ENCODE data around the gene MCC. TPM values are rescaled to one million over a fixed set of nuclear protein-coding genes. Genes with fewer than 3 reads are reported as not detected.

Gene MCC
- total and polyA plus RNA-seq, 2 donors (not counting 1 experiment from before 2014, with no cell fraction given): 3.2 to 41.3 TPM

DNA sequence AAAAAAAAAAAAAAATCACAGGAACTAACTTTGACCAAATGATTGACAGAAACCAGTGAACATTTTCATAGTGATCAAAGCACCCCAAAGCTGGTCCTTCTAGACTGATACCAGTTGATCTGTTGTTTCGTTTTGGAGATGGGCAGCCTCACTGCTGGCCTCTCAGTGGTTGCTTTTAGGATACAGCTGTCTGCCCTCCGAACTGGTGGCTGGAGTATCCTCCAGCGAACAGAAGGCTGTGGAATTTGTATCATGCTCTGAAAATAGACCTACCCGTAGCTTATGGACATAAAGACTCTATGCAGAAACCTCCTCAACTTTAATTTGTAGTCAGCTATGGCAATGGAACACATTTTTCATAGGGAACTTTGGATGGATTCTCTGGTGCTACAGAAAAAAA is 462.7 kb downstream of the MCC start:
- TF ChIP-seq CTCF (conservative IDR thresholded peaks at IDR 0.05 in 1 of 2, IDR thresholded peaks at IDR 0.05 in 1 of 2; ENCODE audit: low read depth in 1 of 2, low read length in 2 of 2) (no peak), EZH2 (IDR thresholded peaks at IDR 0.05; ENCODE audit: low read length, missing control alignments) (no peak)
- Histone ChIP-seq H3K4me1 (ENCODE audit: control insufficient read depth, extremely low read depth, insufficient read depth, low read length) (peaks cover 3% of the 10 kb centered on the region), H3K4me2 (ENCODE audit: extremely low read depth, insufficient read depth, low read length) (no peak overlapping the region), H2AFZ (ENCODE audit: low read length) (no peak overlapping the region), H3K9ac (ENCODE audit: insufficient read depth, low read length) (no peak overlapping the region), H4K20me1 (ENCODE audit: control insufficient read depth, extremely low read depth, insufficient read depth, low read length) (no peaks in the 10 kb centered on the region), H3K9me3 (ENCODE audit: control insufficient read depth, insufficient read depth, low read depth, low read length) (no peaks in the 10 kb centered on the region), H3K27me3 (ENCODE audit: control insufficient read depth, insufficient read depth, low read length) (no peaks in the 10 kb centered on the region), H3K79me2 (ENCODE audit: control insufficient read depth, insufficient read depth, low read length) (no peaks in the 10 kb centered on the region), H3K4me3 (replicated peaks in 1 of 4; ENCODE audit: control extremely low read depth in 1 of 4, insufficient read depth in 1 of 4, low read depth in 3 of 4, low read length in 4 of 4) (no peak overlapping the region), H3K27ac (ENCODE audit: insufficient read depth, low read length) (no peak overlapping the region), H3K36me3 (ENCODE audit: control insufficient read depth, insufficient read depth, low read length) (no peaks in the 10 kb centered on the region)
- DNase-seq (ENCODE audit: low read depth in 2 of 2): no peak

GRCh38 chr5:113024076-113024697 is 464.1 kb downstream of the MCC start:
- Histone ChIP-seq H2AFZ (ENCODE audit: low read length) (no peak overlapping the region), H3K9me3 (ENCODE audit: control insufficient read depth, insufficient read depth, low read depth, low read length) (no peaks in the 10 kb centered on the region), H3K9ac (ENCODE audit: insufficient read depth, low read length) (no peak overlapping the region), H3K4me1 (ENCODE audit: control insufficient read depth, extremely low read depth, insufficient read depth, low read length) (no peaks in the 10 kb centered on the region), H3K79me2 (ENCODE audit: control insufficient read depth, insufficient read depth, low read length) (no peaks in the 10 kb centered on the region), H3K4me2 (ENCODE audit: extremely low read depth, insufficient read depth, low read length) (no peak overlapping the region), H3K27ac (ENCODE audit: insufficient read depth, low read length) (no peak overlapping the region), H4K20me1 (ENCODE audit: control insufficient read depth, extremely low read depth, insufficient read depth, low read length) (no peaks in the 10 kb centered on the region), H3K27me3 (ENCODE audit: control insufficient read depth, insufficient read depth, low read length) (no peaks in the 10 kb centered on the region), H3K4me3 (replicated peaks in 1 of 4; ENCODE audit: control extremely low read depth in 1 of 4, insufficient read depth in 1 of 4, low read depth in 3 of 4, low read length in 4 of 4) (no peak overlapping the region), H3K36me3 (ENCODE audit: control insufficient read depth, insufficient read depth, low read length) (no peaks in the 10 kb centered on the region)
- TF ChIP-seq CTCF (conservative IDR thresholded peaks at IDR 0.05 in 1 of 2, IDR thresholded peaks at IDR 0.05 in 1 of 2; ENCODE audit: low read depth in 1 of 2, low read length in 2 of 2) (no peak), EZH2 (IDR thresholded peaks at IDR 0.05; ENCODE audit: low read length, missing control alignments) (no peak)
- no peak for DNase-seq (ENCODE audit: low read depth in 2 of 2)

GRCh38 chr5:113022661-113023060 is 465.6 kb downstream of the MCC start:
- no peaks in the 10 kb centered on the region for H4K20me1 ChIP-seq (ENCODE audit: control insufficient read depth, extremely low read depth, insufficient read depth, low read length)
- H3K9ac ChIP-seq (ENCODE audit: insufficient read depth, low read length): no peak overlapping the region
- H3K36me3 ChIP-seq (ENCODE audit: control insufficient read depth, insufficient read depth, low read length): no peaks in the 10 kb centered on the region
- DNase-seq (ENCODE audit: low read depth in 2 of 2): peak in 1 of 2 donors; percentile 66
- H3K27me3 ChIP-seq (ENCODE audit: control insufficient read depth, insufficient read depth, low read length): no peaks in the 10 kb centered on the region
- no peaks in the 10 kb centered on the region for H3K79me2 ChIP-seq (ENCODE audit: control insufficient read depth, insufficient read depth, low read length)
- no peak for TF ChIP-seq EZH2 (IDR thresholded peaks at IDR 0.05; ENCODE audit: low read length, missing control alignments)
- TF ChIP-seq CTCF (conservative IDR thresholded peaks at IDR 0.05 in 1 of 2, IDR thresholded peaks at IDR 0.05 in 1 of 2; ENCODE audit: low read depth in 1 of 2, low read length in 2 of 2): no peak
- H3K9me3 ChIP-seq (ENCODE audit: control insufficient read depth, insufficient read depth, low read depth, low read length): no peaks in the 10 kb centered on the region
- H3K4me1 ChIP-seq (ENCODE audit: control insufficient read depth, extremely low read depth, insufficient read depth, low read length): no peaks in the 10 kb centered on the region
- H3K4me2 ChIP-seq (ENCODE audit: extremely low read depth, insufficient read depth, low read length): no peak overlapping the region
- H3K27ac ChIP-seq (ENCODE audit: insufficient read depth, low read length): no peak overlapping the region
- no peak overlapping the region for H3K4me3 ChIP-seq (replicated peaks in 1 of 4; ENCODE audit: control extremely low read depth in 1 of 4, insufficient read depth in 1 of 4, low read depth in 3 of 4, low read length in 4 of 4)
- H2AFZ ChIP-seq (ENCODE audit: low read length): no peak overlapping the region
